Mucosa of descending colon (tissue), 3 donors: Measurements from ENCODE around the gene ARFGAP3. TPM values are rescaled to one million over a fixed set of nuclear protein-coding genes. Genes with fewer than 3 reads are reported as not detected.

ENCODE experiments used
- ATAC-seq: fragments of 200-7000 bp; cut with Tn5 transposase; one replicate; pipeline ENCODE4 v1.9.1; 2020; ENCODE audit warnings: mild to moderate bottlenecking, moderate library complexity
- DNase-seq, 3 donors: peaks; one replicate each; pipeline ENCODE4 v3.0.0-alpha.2; 2020
- H3K36me3 ChIP-seq: fragments of 200-600 bp; one replicate; pipeline ENCODE4 v1.8.0; 2021; ENCODE audit warnings: low read depth, mild to moderate bottlenecking
- H3K4me1 ChIP-seq: fragments of 200-600 bp; one replicate; pipeline ENCODE4 v1.8.0; 2021; ENCODE audit warnings: low read depth, mild to moderate bottlenecking
- H3K4me3 ChIP-seq: fragments of 200-600 bp; one replicate; pipeline ENCODE4 v1.8.0; 2021; ENCODE audit warnings: mild to moderate bottlenecking
- H3K9me3 ChIP-seq: fragments of 200-600 bp; one replicate; pipeline ENCODE4 v1.8.0; 2021; ENCODE audit warnings: mild to moderate bottlenecking
- intact Hi-C, 2 donors: fragments of 100-400 bp; cut with DNase I in 1 of 2; cut with micrococcal nuclease in 1 of 2; formaldehyde crosslinking; loops; one replicate each; pipeline versions ENCODE4 v1.11.0 to v1.11.1; 2022; cut with DNase I, micrococcal nuclease
- total RNA-seq, 3 donors: library from RNA; stranded (reverse); fragmentation: NEBNext Ultra II Directional in 2 of 3; extraction: Animal tissue kit (Norgen Biotek cat#: 25700) in 2 of 3; gene quantifications; one replicate each; pipeline versions ENCODE4 v1.2.1 to v1.2.4, GENCODE V29; 2021 to 2023
- TF ChIP-seq, protein P1 (sequence below): fragments of 200-600 bp; IDR thresholded peaks from one replicate; pipeline ENCODE4 v1.8.0; 2022; ENCODE audit warnings: antibody characterized with exemption, mild to moderate bottlenecking
- donor health status: DM: no; HTN: no; CAD: no; lungs with moderate emphysema.
- donor health status: DM: no; HTN: no; CAD: no.
- donor health status: DM: no; HTN: yes; CAD: no.

ARFGAP3 gene
- total RNA-seq, 3 donors from 2014 or later = 20.0 to 41.3 (median 34.3) TPM

DNA sequence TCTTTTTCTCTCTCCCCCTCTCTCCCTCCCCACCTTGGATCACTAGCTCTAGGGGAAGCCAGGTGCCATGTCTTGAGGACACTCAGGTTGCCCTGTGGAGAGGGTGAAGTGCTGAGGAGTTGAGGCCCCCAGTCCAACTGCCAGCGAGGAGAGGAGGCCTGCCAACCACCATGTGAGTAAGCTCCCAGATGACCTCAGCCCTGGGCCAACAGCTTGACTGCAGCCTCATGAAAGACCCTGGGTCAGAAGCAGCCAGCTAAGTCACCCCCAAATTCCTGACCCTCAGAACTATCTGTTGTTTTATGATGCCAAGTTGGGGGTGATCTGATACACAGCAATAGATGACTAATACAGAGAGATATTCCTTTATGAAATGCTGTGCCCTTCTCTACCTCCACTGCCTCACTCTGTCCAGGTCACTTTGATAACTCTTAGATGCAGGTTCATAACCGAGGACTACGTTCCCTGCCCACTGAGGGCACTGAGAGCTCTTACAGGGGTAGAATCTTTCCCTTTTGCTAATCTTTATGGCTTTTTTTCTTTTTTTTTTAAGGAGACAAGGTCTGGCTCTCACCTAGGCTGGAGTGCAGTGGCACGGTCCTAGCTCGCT lies 8.0 kb downstream of the ARFGAP3 start:
- H3K9me3 ChIP-seq = no peaks in the 10 kb centered on the region
- TF ChIP-seq, protein P1, sequence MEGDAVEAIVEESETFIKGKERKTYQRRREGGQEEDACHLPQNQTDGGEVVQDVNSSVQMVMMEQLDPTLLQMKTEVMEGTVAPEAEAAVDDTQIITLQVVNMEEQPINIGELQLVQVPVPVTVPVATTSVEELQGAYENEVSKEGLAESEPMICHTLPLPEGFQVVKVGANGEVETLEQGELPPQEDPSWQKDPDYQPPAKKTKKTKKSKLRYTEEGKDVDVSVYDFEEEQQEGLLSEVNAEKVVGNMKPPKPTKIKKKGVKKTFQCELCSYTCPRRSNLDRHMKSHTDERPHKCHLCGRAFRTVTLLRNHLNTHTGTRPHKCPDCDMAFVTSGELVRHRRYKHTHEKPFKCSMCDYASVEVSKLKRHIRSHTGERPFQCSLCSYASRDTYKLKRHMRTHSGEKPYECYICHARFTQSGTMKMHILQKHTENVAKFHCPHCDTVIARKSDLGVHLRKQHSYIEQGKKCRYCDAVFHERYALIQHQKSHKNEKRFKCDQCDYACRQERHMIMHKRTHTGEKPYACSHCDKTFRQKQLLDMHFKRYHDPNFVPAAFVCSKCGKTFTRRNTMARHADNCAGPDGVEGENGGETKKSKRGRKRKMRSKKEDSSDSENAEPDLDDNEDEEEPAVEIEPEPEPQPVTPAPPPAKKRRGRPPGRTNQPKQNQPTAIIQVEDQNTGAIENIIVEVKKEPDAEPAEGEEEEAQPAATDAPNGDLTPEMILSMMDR = no peak
- H3K4me1 ChIP-seq = peaks cover 15% of the 10 kb centered on the region
- intact Hi-C loops = no loop called here
- DNase-seq = no peak
- no peaks in the 10 kb centered on the region for H3K36me3 ChIP-seq
- no peak for ATAC-seq
- H3K4me3 ChIP-seq = no peak overlapping the region

DNA sequence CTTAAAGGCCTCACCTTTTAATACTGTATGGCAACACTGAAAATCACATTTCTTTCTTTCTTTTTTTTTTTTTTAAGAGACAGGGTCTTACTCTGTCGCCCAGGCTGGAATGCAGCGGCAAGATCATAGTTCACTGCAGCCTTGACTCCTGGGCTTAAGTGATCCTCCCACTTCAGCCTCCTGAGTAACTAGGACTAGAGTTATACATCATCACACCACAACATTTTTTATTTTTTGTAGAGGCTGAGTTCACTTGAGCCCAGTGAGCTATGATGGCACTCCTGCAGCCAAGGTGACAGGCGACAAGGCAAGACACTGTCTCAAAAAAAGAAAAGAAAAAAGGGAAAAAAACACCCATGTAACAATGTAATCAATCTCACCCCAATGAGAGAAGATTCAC lies 10.0 kb downstream of the ARFGAP3 start:
- Histone ChIP-seq H3K36me3 (no peaks in the 10 kb centered on the region), H3K9me3 (no peaks in the 10 kb centered on the region), H3K4me3 (no peak overlapping the region), H3K4me1 (peaks cover 21% of the 10 kb centered on the region)
- no peak for DNase-seq
- ATAC-seq = no peak
- intact Hi-C loops = no loop called here
- TF ChIP-seq, protein P1 = no peak

DNA sequence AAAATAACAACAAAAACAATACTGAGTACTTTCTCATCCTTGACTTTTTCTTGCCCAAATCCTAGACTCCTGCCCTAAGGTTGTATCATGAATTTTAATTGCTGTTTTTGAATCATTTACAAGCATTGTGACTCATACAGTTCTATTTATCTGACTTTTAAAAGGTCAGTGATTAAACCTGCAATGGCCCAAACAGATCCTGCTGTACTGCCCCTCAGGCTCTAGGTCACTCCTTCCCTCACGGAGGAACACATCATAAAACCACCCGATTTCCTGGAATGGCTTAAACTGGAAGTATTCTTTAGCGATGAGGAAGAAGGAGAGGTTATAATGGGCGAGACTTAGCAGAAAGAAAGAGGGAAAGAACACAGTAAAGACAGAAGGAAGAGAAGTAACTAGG lies 12.3 kb downstream of the ARFGAP3 start:
- ATAC-seq = peak; percentile 91
- Histone ChIP-seq H3K36me3 (no peaks in the 10 kb centered on the region), H3K9me3 (no peaks in the 10 kb centered on the region), H3K4me3 (no peak overlapping the region), H3K4me1 (peaks cover 21% of the 10 kb centered on the region)
- DNase-seq = no peak
- TF ChIP-seq, protein P1 = no peak
- intact Hi-C loops = no loop called here

DNA sequence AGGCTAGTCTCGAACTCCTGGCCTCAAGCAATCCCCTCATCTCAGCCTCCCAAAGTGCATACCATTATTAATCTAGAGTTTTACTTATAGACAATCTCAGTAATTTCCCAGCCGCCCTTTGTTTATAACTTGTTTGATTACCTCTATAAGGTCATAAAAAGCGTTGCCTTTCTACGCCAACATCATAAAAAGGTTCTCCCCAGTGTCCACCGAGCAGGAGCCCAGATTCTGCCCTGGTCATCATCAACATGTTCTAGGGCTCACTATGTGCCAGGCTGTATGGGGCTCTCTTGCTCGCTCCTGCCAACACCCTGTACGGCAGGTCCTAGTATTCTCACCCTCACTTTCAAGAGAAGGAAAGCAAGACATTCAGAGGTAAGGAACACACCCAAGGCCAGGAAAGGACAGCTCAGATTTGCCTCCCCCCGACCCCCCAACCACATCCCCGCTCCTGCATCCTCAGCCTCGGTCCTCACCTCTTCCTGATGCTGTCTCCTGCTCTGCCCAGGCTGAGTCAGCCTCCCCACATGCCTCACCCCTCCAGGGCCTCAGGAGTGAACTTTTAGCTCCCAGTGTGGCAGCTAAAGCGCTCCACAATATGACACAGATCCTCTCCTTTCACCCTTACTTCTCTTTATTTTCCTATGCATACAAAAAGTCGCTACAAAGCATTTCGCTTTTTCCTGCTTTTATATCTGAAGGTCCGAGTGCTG lies 14.3 kb downstream of the ARFGAP3 start:
- TF ChIP-seq, protein P1 = no peak
- intact Hi-C loops = no loop called here
- no peaks in the 10 kb centered on the region for H3K36me3 ChIP-seq
- H3K4me3 ChIP-seq = no peak overlapping the region
- ATAC-seq (peak; percentile 58), DNase-seq (no peak)
- no peaks in the 10 kb centered on the region for H3K9me3 ChIP-seq
- H3K4me1 ChIP-seq = peaks cover 17% of the 10 kb centered on the region

DNA sequence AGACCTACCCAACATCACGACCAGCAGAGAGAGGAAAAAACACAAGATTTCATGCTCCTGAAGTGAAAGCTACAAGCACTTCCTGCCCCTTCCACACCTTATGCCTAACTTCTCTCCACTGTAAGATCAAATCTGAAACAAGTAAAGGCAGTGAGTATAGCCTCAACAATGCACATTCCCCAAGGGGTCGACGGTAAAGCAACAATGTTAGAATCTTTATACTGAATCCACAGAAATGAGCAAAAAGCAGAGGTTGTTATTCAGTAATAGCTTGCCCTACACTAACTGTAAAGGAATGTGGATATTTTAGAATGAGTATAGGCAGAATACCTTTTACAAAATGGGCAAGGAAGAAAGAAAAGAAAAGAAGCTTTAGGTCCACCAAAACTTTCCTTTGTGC lies 15.6 kb downstream of the ARFGAP3 start:
- TF ChIP-seq, protein P1 = no peak
- no peaks in the 10 kb centered on the region for H3K36me3 ChIP-seq
- no peak for DNase-seq
- H3K4me1 ChIP-seq = peaks cover 17% of the 10 kb centered on the region
- no peak for ATAC-seq
- intact Hi-C loops = no loop called here
- no peak overlapping the region for H3K4me3 ChIP-seq
- no peaks in the 10 kb centered on the region for H3K9me3 ChIP-seq
